ENCODE measurements around the gene AGAP2.

The AGAP2 gene

GRCh38 chr12:57765003-57765697, 26.6 kb upstream of the AGAP2 start:
- DNase-seq (ENCODE audit: extremely low spot score) = peak; percentile 60
- ChIA-PET POLR2A (no interaction called here), CTCF (interaction anchor here (0.6 to 4.7 kb wide), 9 partner anchors 8 to 182 kb away, joined by 3 to 61 read pairs (median 3); partner anchors contain the start of genes AVIL, CDK4 and TSFM)
- peak; percentile 68 for TF ChIP-seq CTCF (IDR thresholded peaks at IDR 0.05; ENCODE audit: control extremely low read depth, extremely low read depth, low read depth, missing control alignments)

GRCh38 chr12:57764662-57765002, 26.1 kb upstream of the AGAP2 start:
- no peak for DNase-seq (ENCODE audit: extremely low spot score)
- no peak for TF ChIP-seq CTCF (IDR thresholded peaks at IDR 0.05; ENCODE audit: control extremely low read depth, extremely low read depth, low read depth, missing control alignments)
- ChIA-PET POLR2A (no interaction called here), CTCF (interaction anchor here (0.6 to 2.3 kb wide), 6 partner anchors 8 to 181 kb away, joined by 3 to 7 read pairs (median 3); partner anchors contain the start of genes AVIL, CDK4 and TSFM)

- DNase-seq (ENCODE audit: extremely low spot score) = no peak
- ChIA-PET POLR2A (no interaction called here), CTCF (interaction anchor here (1.0 to 2.9 kb wide), 5 partner anchors 8 to 73 kb away, joined by 3 to 12 read pairs (median 5); partner anchors contain the start of genes CDK4 and TSFM)
- no peak for TF ChIP-seq CTCF (IDR thresholded peaks at IDR 0.05; ENCODE audit: control extremely low read depth, extremely low read depth, low read depth, missing control alignments)
These were observed 25.5 kb upstream of the AGAP2 start for GRCh38 chr12:57763881-57764661.

GRCh38 chr12:57762463-57762862, 23.9 kb upstream of the AGAP2 start:
- no peak for TF ChIP-seq CTCF (IDR thresholded peaks at IDR 0.05; ENCODE audit: control extremely low read depth, extremely low read depth, low read depth, missing control alignments)
- ChIA-PET CTCF (interaction anchor here (2.9 kb wide), 1 partner anchor 17 kb away, joined by 12 read pairs; no protein-coding TSS in a partner anchor), POLR2A (no interaction called here)
- no peak for DNase-seq (ENCODE audit: extremely low spot score)

GRCh38 chr12:57761391-57761998, 23.0 kb upstream of the AGAP2 start:
- CTCF ChIA-PET = interaction anchor here (1.4 to 2.9 kb wide), 3 partner anchors 10 to 18 kb away, joined by 3 to 12 read pairs (median 6); partner anchors contain the start of genes CDK4, EEF1AKMT3 and METTL1
- DNase-seq (ENCODE audit: extremely low spot score) = no peak
- POLR2A ChIA-PET = no interaction called here
- TF ChIP-seq CTCF (IDR thresholded peaks at IDR 0.05; ENCODE audit: control extremely low read depth, extremely low read depth, low read depth, missing control alignments) = no peak

GRCh38 chr12:57760347-57760982, 21.9 kb upstream of the AGAP2 start:
- TF ChIP-seq CTCF (IDR thresholded peaks at IDR 0.05; ENCODE audit: control extremely low read depth, extremely low read depth, low read depth, missing control alignments) = no peak
- ChIA-PET CTCF (interaction anchor here (1.2 to 2.3 kb wide), 6 partner anchors 9 to 177 kb away, joined by 3 to 8 read pairs (median 6); partner anchors contain the start of genes CDK4, EEF1AKMT3, METTL1 and TSPAN31), POLR2A (no interaction called here)
- no peak for DNase-seq (ENCODE audit: extremely low spot score)
